IMR-90 (cell line): ENCODE results near the gene CCDC61. TPM values are rescaled to one million over a fixed set of nuclear protein-coding genes. Genes with fewer than 3 reads are reported as not detected.

Source experiments
- ATAC-seq: fragments of 200-7000 bp; cut with Tn5 transposase; 2 replicates; pipeline ENCODE4 v1.9.1; 2020; ENCODE audit warnings: low read depth, mild to moderate bottlenecking, moderate library complexity
- BruUV-seq: library from RNA; stranded (reverse); fragments of 400-500 nt; replicated peaks from 2 replicates; lab custom pipeline; 2021; lab: Mats Ljungman, UMichigan
- CTCF ChIA-PET: fragments of 300-600 bp; formaldehyde crosslinking; extraction: SDS; loops from one replicate; lab custom pipeline; 2021; ENCODE audit warnings: antibody characterized with exemption; lab: Yijun Ruan, JAX
- POLR2A ChIA-PET: fragments of 300-600 bp; sonication (Branson Sonifier 250); formaldehyde crosslinking; loops from one replicate; lab custom pipeline; 2022; ENCODE audit warnings: antibody characterized with exemption; ENCODE audit not compliant: unreplicated experiment; lab: Charles Lee
- DNase-seq: peaks from one replicate; pipeline ENCODE4 v3.0.0; 2013
- H2AFZ ChIP-seq: replicated peaks from 2 replicates; pipeline ENCODE3; 2013; ENCODE audit warnings: low read length, mild to moderate bottlenecking; ENCODE audit not compliant: poor library complexity
- H2AK5ac ChIP-seq: 2 replicates; pipeline ENCODE4 v1.6.1; 2013; ENCODE audit warnings: low read depth, low read length, inconsistent platforms
- H2AK9ac ChIP-seq: replicated peaks from 2 replicates; pipeline ENCODE3; 2013; ENCODE audit warnings: mild to moderate bottlenecking, low read depth, low read length, moderate library complexity; ENCODE audit not compliant: poor library complexity
- H2BK120ac ChIP-seq: 2 replicates; pipeline ENCODE4 v1.6.1; 2013; ENCODE audit warnings: low read depth, low read length, inconsistent platforms
- H2BK15ac ChIP-seq: 3 replicates; pipeline ENCODE4 v1.6.1; 2013; ENCODE audit warnings: low read depth, low read length, inconsistent platforms
- H2BK20ac ChIP-seq: 2 replicates; pipeline ENCODE4 v1.6.1; 2013; ENCODE audit warnings: low read depth, mild to moderate bottlenecking, inconsistent platforms, low read length, moderate library complexity
- H2BK5ac ChIP-seq: 2 replicates; pipeline ENCODE4 v1.6.1; 2013; ENCODE audit warnings: mild to moderate bottlenecking, low read depth, low read length, inconsistent platforms; ENCODE audit not compliant: poor library complexity, severe bottlenecking
- H3K14ac ChIP-seq: replicated peaks from 2 replicates; pipeline ENCODE4 v1.6.1; 2013; ENCODE audit warnings: low read depth, low read length, inconsistent platforms
- H3K18ac ChIP-seq: 2 replicates; pipeline ENCODE4 v1.6.1; 2013; ENCODE audit warnings: low read depth, low read length, control low read depth
- H3K23ac ChIP-seq: 2 replicates; pipeline ENCODE4 v1.6.1; 2013; ENCODE audit warnings: low read depth, low read length, inconsistent platforms
- H3K27ac ChIP-seq: 2 replicates; pipeline ENCODE4 v1.5.1; 2013; ENCODE audit warnings: mild to moderate bottlenecking, control low read depth, low read length; ENCODE audit not compliant: insufficient read depth
- H3K27me3 ChIP-seq: 2 replicates; pipeline ENCODE4 v1.6.1; 2013; ENCODE audit warnings: low read length; ENCODE audit not compliant: control insufficient read depth, insufficient read depth
- H3K36me3 ChIP-seq: 2 replicates; pipeline ENCODE4 v1.6.1; 2013; ENCODE audit warnings: low read length, mixed read lengths; ENCODE audit not compliant: control insufficient read depth, insufficient read depth
- H3K4ac ChIP-seq: 2 replicates; pipeline ENCODE4 v1.6.1; 2013; ENCODE audit warnings: low read depth, low read length, inconsistent platforms
- H3K4me1 ChIP-seq: 2 replicates; pipeline ENCODE4 v1.6.1; 2013; ENCODE audit warnings: low read length, mixed read lengths; ENCODE audit not compliant: control insufficient read depth, insufficient read depth
- H3K4me2 ChIP-seq: 2 replicates; pipeline ENCODE4 v1.6.1; 2013; ENCODE audit warnings: low read depth, mild to moderate bottlenecking, control low read depth, low read length, moderate library complexity
- H3K4me3 ChIP-seq: 2 replicates; pipeline ENCODE4 v1.5.1; 2013; ENCODE audit warnings: low read depth, mild to moderate bottlenecking, control low read depth, low read length, moderate library complexity; ENCODE audit not compliant: insufficient read depth
- H3K56ac ChIP-seq: 2 replicates; pipeline ENCODE4 v1.6.1; 2013; ENCODE audit warnings: low read length, inconsistent platforms; ENCODE audit not compliant: insufficient read depth; ENCODE audit errors: extremely low read depth
- H3K79me1 ChIP-seq, 2 experiments: 2 replicates each; pipeline ENCODE4 v1.6.1; 2013; ENCODE audit warnings: low read length in 2 of 2, inconsistent platforms in 1 of 2, low read depth in 1 of 2
- H3K9ac ChIP-seq: 2 replicates; pipeline ENCODE4 v1.6.1; 2013; ENCODE audit warnings: low read depth, low read length, control low read depth
- H3K9me1 ChIP-seq: 2 replicates; pipeline ENCODE4 v1.6.1; 2013; ENCODE audit warnings: low read length, inconsistent platforms; ENCODE audit not compliant: insufficient read depth
- H3K9me3 ChIP-seq: 2 replicates; pipeline ENCODE4 v1.6.1; 2013; ENCODE audit warnings: low read length; ENCODE audit not compliant: control insufficient read depth, insufficient read depth
- H4K20me1 ChIP-seq: 2 replicates; pipeline ENCODE4 v1.6.1; 2013; ENCODE audit warnings: low read length, inconsistent platforms; ENCODE audit not compliant: insufficient read depth
- H4K5ac ChIP-seq: 2 replicates; pipeline ENCODE4 v1.6.1; 2013; ENCODE audit warnings: mild to moderate bottlenecking, low read depth, low read length, control low read depth
- H4K8ac ChIP-seq, 2 experiments: 2 replicates each; pipeline ENCODE4 v1.6.1; 2013; ENCODE audit warnings: low read depth in 2 of 2, low read length in 2 of 2, control low read depth in 1 of 2, inconsistent platforms in 1 of 2
- H4K91ac ChIP-seq: 2 replicates; pipeline ENCODE4 v1.6.1; 2013; ENCODE audit warnings: low read depth, low read length, inconsistent platforms; ENCODE audit not compliant: insufficient read depth
- BHLHE40 ChIP-seq: fragments of 150-350 bp; IDR thresholded peaks from 2 replicates; pipeline ENCODE4 v1.6.1; 2016; ENCODE audit warnings: mild to moderate bottlenecking, low read depth, low read length
- MXI1 ChIP-seq: IDR thresholded peaks from 2 replicates; pipeline ENCODE4 v1.6.1; 2012; ENCODE audit warnings: low read depth, mild to moderate bottlenecking, low read length, moderate library complexity, borderline replicate concordance
- WGBS, 2 experiments: methylation state at CpG; one replicate each; pipeline versions ENCODE4 v1.1.5 to v1.1.7; 2013; ENCODE audit warnings: missing lambda C conversion rate in 2 of 2; ENCODE audit not compliant: insufficient read length in 1 of 2; ENCODE audit errors: extremely low coverage in 2 of 2; 5-methylcytosine and 5-hydroxymethylcytosine counted together
- dilution Hi-C: fragments of 300-500 bp; cut with HindIII; formaldehyde crosslinking; loops from one replicate; pipeline ENCODE4 v1.14.3; 2018; ENCODE audit warnings: low sequenced_read_pairs; ENCODE audit not compliant: unreplicated experiment
- in situ Hi-C: fragments of 300-500 bp; cut with MboI; formaldehyde crosslinking; loops from 3 replicates; pipeline ENCODE4 v1.14.3; 2019; ENCODE audit warnings: low sequenced_read_pairs, inconsistent platforms, mixed read lengths
- intact Hi-C: fragments of 100-400 bp; cut with micrococcal nuclease; formaldehyde crosslinking; loops from 2 replicates; pipeline ENCODE4 v1.10.0; 2022
- polyA plus RNA-seq, 3 experiments: library from polyadenylated mRNA; depleted of rRNA; stranded (reverse); fragments of >200 nt; gene quantifications; 2 replicates each; pipeline ENCODE4 v1.2.3, GENCODE V29; 2012; ENCODE audit warnings: low replicate concordance in 1 of 3
- total RNA-seq: library from RNA; depleted of rRNA; stranded (reverse); fragments of >200 nt; gene quantifications from 2 replicates; pipeline ENCODE4 v1.2.3, GENCODE V29; 2012

Gene CCDC61
- total and polyA plus RNA-seq, 2 of the 4 experiments (the other 2 are of a cell fraction) = 3.2 to 9.1 TPM

DNA sequence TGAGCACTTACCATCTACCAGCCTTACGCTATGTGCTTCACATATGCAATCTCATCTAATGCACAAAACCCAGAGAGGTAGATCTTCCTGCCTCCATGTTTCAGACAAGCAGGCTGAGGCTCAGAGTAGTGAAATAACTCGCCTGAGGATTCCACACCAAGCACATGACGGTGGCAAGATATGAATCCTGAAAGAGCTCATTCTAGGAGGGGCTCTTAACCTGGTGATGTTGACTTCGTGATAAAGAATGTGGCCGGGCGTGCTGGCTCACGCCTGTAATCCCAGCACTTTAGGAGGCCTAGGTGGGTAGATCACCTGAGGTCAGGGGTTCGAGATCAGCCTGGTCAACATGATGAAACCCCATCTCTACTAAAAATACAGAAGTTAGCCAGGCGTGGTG is 26.6 kb upstream of the CCDC61 start:
- H2BK15ac ChIP-seq = no peak overlapping the region
- H3K9me1 ChIP-seq = no peaks in the 10 kb centered on the region
- H3K18ac ChIP-seq = no peak overlapping the region
- no peak overlapping the region for H2AFZ ChIP-seq
- H2BK5ac ChIP-seq = no peak overlapping the region
- ATAC-seq (no peak), DNase-seq (no peak)
- no peak overlapping the region for H3K4me3 ChIP-seq
- H3K56ac ChIP-seq = no peak overlapping the region
- no peak overlapping the region for H4K91ac ChIP-seq
- 100% methylated on average over 1 of the region's 9 CpGs; no CpG with 5 or more reads in 1 of the 2 experiments for WGBS, 2 experiments
- no peaks in the 10 kb centered on the region for H3K9me3 ChIP-seq
- H3K27ac ChIP-seq = no peak overlapping the region
- H3K79me1 ChIP-seq = no peaks in the 10 kb centered on the region
- TF ChIP-seq MXI1 (no peak), BHLHE40 (no peak)
- dilution Hi-C loops = no loop called here
- BruUV-seq = no TSS peak
- no peaks in the 10 kb centered on the region for H3K36me3 ChIP-seq
- no peak overlapping the region for H2AK9ac ChIP-seq
- H2BK20ac ChIP-seq = no peak overlapping the region
- no peak overlapping the region for H4K5ac ChIP-seq
- CTCF ChIA-PET = no interaction called here
- H3K4me1 ChIP-seq = no peaks in the 10 kb centered on the region
- POLR2A ChIA-PET = no interaction called here
- no peak overlapping the region for H2BK120ac ChIP-seq
- H3K4ac ChIP-seq = no peak overlapping the region
- in situ Hi-C loops = no loop called here
- H4K20me1 ChIP-seq = no peaks in the 10 kb centered on the region
- H2AK5ac ChIP-seq = no peak overlapping the region
- no peak overlapping the region for H3K4me2 ChIP-seq
- intact Hi-C loops = no loop called here
- H4K8ac ChIP-seq = no peak overlapping the region
- no peak overlapping the region for H3K9ac ChIP-seq
- no peak overlapping the region for H3K14ac ChIP-seq
- H3K27me3 ChIP-seq = peaks cover 48% of the 10 kb centered on the region
- H3K23ac ChIP-seq = no peak overlapping the region
